H1 (cell line): Measurements from ENCODE around the gene CIDEA.

Source experiments
- EP300 ChIP-seq, 2 experiments: IDR thresholded peaks; 1 replicate in 1 of 2; 2 replicates in 1 of 2; pipeline ENCODE4 v1.6.1; 2011 to 2012; ENCODE audit warnings: low read depth in 2 of 2, low read length in 2 of 2, mild to moderate bottlenecking in 2 of 2, borderline replicate concordance in 1 of 2, inconsistent platforms in 1 of 2, moderate library complexity in 1 of 2
- EZH2 ChIP-seq: fragments of 200-600 bp; sonication (generic); IDR thresholded peaks from 2 replicates; pipeline ENCODE4 v1.7.1; 2012; ENCODE audit warnings: low read depth, mild to moderate bottlenecking, moderate library complexity, low read length, inconsistent platforms; ENCODE audit not compliant: severe bottlenecking
- MAX ChIP-seq: IDR thresholded peaks from 2 replicates; pipeline ENCODE4 v1.6.1; 2012; ENCODE audit warnings: inconsistent platforms
- POLR2A ChIP-seq, 2 experiments: IDR thresholded peaks; 1 replicate in 1 of 2; 2 replicates in 1 of 2; pipeline ENCODE4 v1.6.1; 2011; ENCODE audit warnings: low read depth in 2 of 2, low read length in 2 of 2, mild to moderate bottlenecking in 2 of 2; ENCODE audit errors: control extremely low read depth in 1 of 2
- POLR2AphosphoS5 ChIP-seq: IDR thresholded peaks from 2 replicates; pipeline ENCODE4 v1.6.1; 2011; ENCODE audit warnings: low read depth, low read length
- RBBP5 ChIP-seq: IDR thresholded peaks from 2 replicates; pipeline ENCODE4 v1.7.1; 2012; ENCODE audit warnings: low read depth, mild to moderate bottlenecking, inconsistent platforms, low read length, moderate library complexity, borderline replicate concordance
- SAP30 ChIP-seq: fragments of 300-600 bp; sonication (generic); IDR thresholded peaks from 2 replicates; pipeline ENCODE4 v1.7.1; 2012; ENCODE audit warnings: low read length, moderate library complexity, mild to moderate bottlenecking, inconsistent platforms; ENCODE audit not compliant: insufficient read depth, insufficient replicate concordance
- SP2 ChIP-seq: IDR thresholded peaks from 2 replicates; pipeline ENCODE4 v1.6.1; 2012; ENCODE audit warnings: mild to moderate bottlenecking, low read length, inconsistent platforms
- TAF1 ChIP-seq: IDR thresholded peaks from 2 replicates; pipeline ENCODE4 v1.6.1; 2011; ENCODE audit warnings: mild to moderate bottlenecking, low read depth, low read length
- TAF7 ChIP-seq: optimal IDR thresholded peaks from 2 replicates; pipeline ENCODE3; 2011; ENCODE audit warnings: low read depth, mild to moderate bottlenecking, inconsistent platforms, low read length, moderate library complexity, borderline replicate concordance
- USF2 ChIP-seq: IDR thresholded peaks from 2 replicates; pipeline ENCODE4 v1.6.1; 2011; ENCODE audit warnings: low read length, improper control_type of control experiment
- ZNF274 ChIP-seq: IDR thresholded peaks from 2 replicates; pipeline ENCODE4 v1.7.0; 2012; ENCODE audit warnings: low read length, borderline replicate concordance; ENCODE audit errors: extremely low read depth
- TF ChIP-seq, protein P1 (sequence below), 3 experiments: IDR thresholded peaks; 1 replicate in 2 of 3; 2 replicates in 1 of 3; pipeline versions ENCODE4 v1.5.1 to v1.6.1; 2011; ENCODE audit warnings: low read length in 3 of 3, mild to moderate bottlenecking in 3 of 3, inconsistent platforms in 2 of 3, low read depth in 1 of 3, moderate library complexity in 1 of 3; ENCODE audit not compliant: insufficient read depth in 1 of 3; ENCODE audit errors: control extremely low read depth in 1 of 3

- TF ChIP-seq, protein P1, sequence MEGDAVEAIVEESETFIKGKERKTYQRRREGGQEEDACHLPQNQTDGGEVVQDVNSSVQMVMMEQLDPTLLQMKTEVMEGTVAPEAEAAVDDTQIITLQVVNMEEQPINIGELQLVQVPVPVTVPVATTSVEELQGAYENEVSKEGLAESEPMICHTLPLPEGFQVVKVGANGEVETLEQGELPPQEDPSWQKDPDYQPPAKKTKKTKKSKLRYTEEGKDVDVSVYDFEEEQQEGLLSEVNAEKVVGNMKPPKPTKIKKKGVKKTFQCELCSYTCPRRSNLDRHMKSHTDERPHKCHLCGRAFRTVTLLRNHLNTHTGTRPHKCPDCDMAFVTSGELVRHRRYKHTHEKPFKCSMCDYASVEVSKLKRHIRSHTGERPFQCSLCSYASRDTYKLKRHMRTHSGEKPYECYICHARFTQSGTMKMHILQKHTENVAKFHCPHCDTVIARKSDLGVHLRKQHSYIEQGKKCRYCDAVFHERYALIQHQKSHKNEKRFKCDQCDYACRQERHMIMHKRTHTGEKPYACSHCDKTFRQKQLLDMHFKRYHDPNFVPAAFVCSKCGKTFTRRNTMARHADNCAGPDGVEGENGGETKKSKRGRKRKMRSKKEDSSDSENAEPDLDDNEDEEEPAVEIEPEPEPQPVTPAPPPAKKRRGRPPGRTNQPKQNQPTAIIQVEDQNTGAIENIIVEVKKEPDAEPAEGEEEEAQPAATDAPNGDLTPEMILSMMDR (IDR thresholded peaks at IDR 0.05; ENCODE audit: control extremely low read depth in 1 of 3, insufficient read depth in 1 of 3, low read depth in 1 of 3, low read length in 3 of 3), result no peak
- TF ChIP-seq POLR2A (IDR thresholded peaks at IDR 0.05; ENCODE audit: control extremely low read depth in 1 of 2, low read depth in 2 of 2, low read length in 2 of 2), result no peak
- no peak for TF ChIP-seq USF2
- TF ChIP-seq TAF7, result no peak
- no peak for TF ChIP-seq SP2
- TF ChIP-seq MAX, result no peak
- no peak for TF ChIP-seq EZH2
- TF ChIP-seq SAP30, result no peak
- no peak for TF ChIP-seq EP300 (IDR thresholded peaks at IDR 0.05; ENCODE audit: borderline replicate concordance in 1 of 2, low read depth in 2 of 2, low read length in 2 of 2)
- no peak for TF ChIP-seq ZNF274
- TF ChIP-seq TAF1, result no peak
- TF ChIP-seq RBBP5, result no peak
- no peak for TF ChIP-seq POLR2AphosphoS5
Measured at GRCh38 chr18:12255626-12256026, 1.5 kb downstream of the CIDEA start.
